ENCODE results near the gene AMT. TPM values are rescaled to one million over a fixed set of nuclear protein-coding genes. Genes with fewer than 3 reads are reported as not detected.
"Not testable (repeated sequence)": the region's sequence is repeated elsewhere in the genome, so short reads cannot be mapped to it uniquely, and the experiment has no call there.

Gene AMT
- total RNA-seq, 1 donor from 2014 or later: 3.7 TPM

- Mint-ChIP-seq H3K27ac (peak overlapping the region; percentile 95), H3K9me3 (no peaks in the 10 kb centered on the region), H3K4me3 (peak overlapping the region; percentile 87), H3K4me1 (peaks cover 56% of the 10 kb centered on the region), H3K36me3 (ENCODE audit: low read depth) (peaks cover 45% of the 10 kb centered on the region), H3K27me3 (peaks cover 2% of the 10 kb centered on the region)
- intact Hi-C loops (cut with micrococcal nuclease): loop anchor here (1.0 to 5.0 kb wide), 6 partner anchors 17 to 320 kb away; partner anchors contain the start of genes APEH, DAG1, GPX1 and NICN1
- peak; percentile 69 for DNase-seq
These were observed 9.5 kb downstream of the AMT start for GRCh38 chr3:49412632-49413337.

- Mint-ChIP-seq H3K9me3 (no peaks in the 10 kb centered on the region), H3K4me3 (peak within 1 kb of the TSS; percentile 94), H3K27ac (peak within 1 kb of the TSS; percentile 95), H3K4me1 (peaks cover 59% of the 10 kb centered on the region), H3K27me3 (peaks cover 2% of the 10 kb centered on the region), H3K36me3 (ENCODE audit: low read depth) (peaks cover 43% of the 10 kb centered on the region)
- intact Hi-C loops (cut with micrococcal nuclease): loop anchor here (1.0 to 5.0 kb wide), 6 partner anchors 17 to 320 kb away; partner anchors contain the start of genes APEH, DAG1, GPX1 and NICN1
- peak; percentile 100 for DNase-seq
These were observed 10.2 kb downstream of the AMT start, which contains the start of the genes RHOA and TCTA for GRCh38 chr3:49411968-49412631. TSS of gene RHOA (minus strand) at chr3:49411976. CDS start at chr3:49375589, 36,387 bp downstream. TSS of gene TCTA (plus strand) at chr3:49412423. CDS start at chr3:49412427, 4 bp downstream.

- H3K27me3 Mint-ChIP-seq: peaks cover 2% of the 10 kb centered on the region
- peak overlapping the region; percentile 95 for H3K27ac Mint-ChIP-seq
- peaks cover 60% of the 10 kb centered on the region for H3K4me1 Mint-ChIP-seq
- H3K36me3 Mint-ChIP-seq (ENCODE audit: low read depth): peaks cover 40% of the 10 kb centered on the region
- H3K9me3 Mint-ChIP-seq: no peaks in the 10 kb centered on the region
- peak overlapping the region; percentile 94 for H3K4me3 Mint-ChIP-seq
- peak; percentile 90 for DNase-seq
- intact Hi-C loops (cut with micrococcal nuclease): loop anchor here (5.0 kb wide), 1 partner anchor 319 kb away; the partner anchor contains the start of gene QRICH1
These were observed 10.7 kb downstream of the AMT start for GRCh38 chr3:49411535-49411967.

- H3K4me1 Mint-ChIP-seq: peaks cover 58% of the 10 kb centered on the region
- H3K36me3 Mint-ChIP-seq (ENCODE audit: low read depth): peaks cover 37% of the 10 kb centered on the region
- peaks cover 2% of the 10 kb centered on the region for H3K27me3 Mint-ChIP-seq
- DNase-seq: peak; percentile 60
- H3K4me3 Mint-ChIP-seq: peak overlapping the region; percentile 94
- H3K9me3 Mint-ChIP-seq: no peaks in the 10 kb centered on the region
- intact Hi-C loops (cut with micrococcal nuclease): loop anchor here (5.0 kb wide), 1 partner anchor 319 kb away; the partner anchor contains the start of gene QRICH1
- H3K27ac Mint-ChIP-seq: peak overlapping the region; percentile 91
These were observed 11.3 kb downstream of the AMT start for GRCh38 chr3:49410846-49411534.

- H3K9me3 Mint-ChIP-seq: no peaks in the 10 kb centered on the region
- peaks cover 39% of the 10 kb centered on the region for H3K36me3 Mint-ChIP-seq (ENCODE audit: low read depth)
- H3K27me3 Mint-ChIP-seq: peaks cover 2% of the 10 kb centered on the region
- peak overlapping the region; percentile 94 for H3K4me3 Mint-ChIP-seq
- peak overlapping the region; percentile 91 for H3K27ac Mint-ChIP-seq
- H3K4me1 Mint-ChIP-seq: peaks cover 60% of the 10 kb centered on the region
- DNase-seq: peak; percentile 65
- intact Hi-C loops (cut with micrococcal nuclease): loop anchor here (5.0 kb wide), 1 partner anchor 318 kb away; the partner anchor contains the start of gene QRICH1
These were observed 12.0 kb downstream of the AMT start for GRCh38 chr3:49410066-49410845.

GRCh38 chr3:49406571-49407565 lies 15.4 kb downstream of the AMT start:
- Mint-ChIP-seq H3K4me1 (peaks cover 39% of the 10 kb centered on the region), H3K9me3 (no peaks in the 10 kb centered on the region), H3K4me3 (no peak overlapping the region), H3K27ac (peak overlapping the region; percentile 49), H3K36me3 (ENCODE audit: low read depth) (peaks cover 31% of the 10 kb centered on the region), H3K27me3 (no peaks in the 10 kb centered on the region)
- intact Hi-C loops (cut with micrococcal nuclease): no loop called here
- no peak for DNase-seq

- H3K4me3 Mint-ChIP-seq; H3K27me3 Mint-ChIP-seq; intact Hi-C loops (cut with micrococcal nuclease); DNase-seq; H3K9me3 Mint-ChIP-seq: not testable (repeated sequence)
- peak overlapping the region; percentile 30 for H3K27ac Mint-ChIP-seq
- peaks cover 36% of the 10 kb centered on the region for H3K36me3 Mint-ChIP-seq (ENCODE audit: low read depth)
- peaks cover 44% of the 10 kb centered on the region for H3K4me1 Mint-ChIP-seq
These were observed 16.7 kb downstream of the AMT start for GRCh38 chr3:49405570-49405969.

- intact Hi-C loops (cut with micrococcal nuclease): no loop called here
- Mint-ChIP-seq H3K4me3 (no peak overlapping the region), H3K4me1 (peaks cover 39% of the 10 kb centered on the region), H3K27me3 (no peaks in the 10 kb centered on the region), H3K9me3 (no peaks in the 10 kb centered on the region), H3K27ac (no peak overlapping the region), H3K36me3 (ENCODE audit: low read depth) (peaks cover 36% of the 10 kb centered on the region)
- DNase-seq: no peak
These were observed 18.4 kb downstream of the AMT start for GRCh38 chr3:49403891-49404290.

- DNase-seq: no peak
- Mint-ChIP-seq H3K27ac (peak overlapping the region; percentile 25), H3K27me3 (no peaks in the 10 kb centered on the region), H3K9me3 (no peaks in the 10 kb centered on the region), H3K4me3 (no peak overlapping the region), H3K36me3 (ENCODE audit: low read depth) (peaks cover 42% of the 10 kb centered on the region), H3K4me1 (peaks cover 30% of the 10 kb centered on the region)
- intact Hi-C loops (cut with micrococcal nuclease): no loop called here
These were observed 20.5 kb downstream of the AMT start for GRCh38 chr3:49401766-49402165.

GRCh38 chr3:49399461-49399860 lies 22.8 kb downstream of the AMT start:
- Mint-ChIP-seq H3K4me3 (no peak overlapping the region), H3K27me3 (no peaks in the 10 kb centered on the region), H3K9me3 (no peaks in the 10 kb centered on the region), H3K27ac (no peak overlapping the region), H3K4me1 (peaks cover 24% of the 10 kb centered on the region), H3K36me3 (ENCODE audit: low read depth) (peaks cover 43% of the 10 kb centered on the region)
- DNase-seq: no peak
- intact Hi-C loops (cut with micrococcal nuclease): no loop called here

GRCh38 chr3:49397470-49397869 lies 24.8 kb downstream of the AMT start:
- H3K36me3 Mint-ChIP-seq (ENCODE audit: low read depth): peaks cover 41% of the 10 kb centered on the region
- no peaks in the 10 kb centered on the region for H3K9me3 Mint-ChIP-seq
- H3K27ac Mint-ChIP-seq: peak overlapping the region; percentile 6
- no peak overlapping the region for H3K4me3 Mint-ChIP-seq
- peaks cover 31% of the 10 kb centered on the region for H3K4me1 Mint-ChIP-seq
- intact Hi-C loops (cut with micrococcal nuclease): no loop called here
- H3K27me3 Mint-ChIP-seq: no peaks in the 10 kb centered on the region
- no peak for DNase-seq

GRCh38 chr3:49391310-49391709 lies 31.0 kb downstream of the AMT start:
- H3K27ac Mint-ChIP-seq; DNase-seq; H3K9me3 Mint-ChIP-seq; intact Hi-C loops (cut with micrococcal nuclease); H3K27me3 Mint-ChIP-seq; H3K4me3 Mint-ChIP-seq: not testable (repeated sequence)
- peaks cover 24% of the 10 kb centered on the region for H3K4me1 Mint-ChIP-seq
- H3K36me3 Mint-ChIP-seq (ENCODE audit: low read depth): peaks cover 34% of the 10 kb centered on the region
